Measurements from ENCODE around the gene THAP8.

Gene THAP8

GRCh38 chr19:35993923-35994598 lies 60.0 kb downstream of the THAP8 start:
- FAIRE-seq, result no peak

DNA sequence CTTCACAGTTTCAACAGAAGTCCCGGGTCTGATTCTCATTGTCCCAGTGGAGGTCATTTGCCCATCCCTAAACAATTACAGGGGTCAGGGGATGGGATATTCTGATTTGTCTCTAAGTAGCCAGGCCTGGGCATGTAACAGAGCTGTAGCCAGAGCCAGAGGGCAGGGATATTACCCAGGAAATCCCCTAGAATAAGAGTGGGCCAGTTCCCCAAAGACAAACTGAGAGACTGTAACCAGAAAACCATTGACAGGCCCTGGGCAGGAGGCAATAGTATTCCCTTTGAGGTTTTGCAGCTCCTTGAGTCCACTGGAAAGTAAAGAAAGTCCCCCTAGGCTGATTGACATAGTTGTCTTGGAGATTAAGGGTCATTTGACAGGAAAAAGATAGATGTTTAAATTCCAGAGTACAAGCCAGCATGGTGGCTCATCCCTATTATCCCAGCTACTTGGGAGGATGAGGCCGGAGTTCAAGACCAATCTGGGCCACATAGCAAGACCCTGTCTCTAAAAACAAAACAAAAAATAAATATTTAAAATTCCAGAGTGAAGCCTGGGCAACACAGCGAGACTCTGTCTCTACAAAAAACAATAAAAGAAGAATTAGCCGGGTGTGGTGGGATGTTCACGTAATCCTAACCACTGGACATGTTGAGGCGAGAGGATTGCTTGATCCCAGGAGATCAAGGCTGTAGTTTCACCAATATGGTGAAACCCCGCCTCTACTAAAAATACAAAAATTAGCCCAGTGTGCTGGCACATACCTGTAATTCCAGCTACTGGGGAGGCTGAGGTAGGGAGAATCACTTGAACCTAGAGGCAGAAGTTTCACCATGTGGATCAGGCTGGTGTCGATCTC lies 60.9 kb downstream of the THAP8 start:
- no peak for FAIRE-seq

DNA sequence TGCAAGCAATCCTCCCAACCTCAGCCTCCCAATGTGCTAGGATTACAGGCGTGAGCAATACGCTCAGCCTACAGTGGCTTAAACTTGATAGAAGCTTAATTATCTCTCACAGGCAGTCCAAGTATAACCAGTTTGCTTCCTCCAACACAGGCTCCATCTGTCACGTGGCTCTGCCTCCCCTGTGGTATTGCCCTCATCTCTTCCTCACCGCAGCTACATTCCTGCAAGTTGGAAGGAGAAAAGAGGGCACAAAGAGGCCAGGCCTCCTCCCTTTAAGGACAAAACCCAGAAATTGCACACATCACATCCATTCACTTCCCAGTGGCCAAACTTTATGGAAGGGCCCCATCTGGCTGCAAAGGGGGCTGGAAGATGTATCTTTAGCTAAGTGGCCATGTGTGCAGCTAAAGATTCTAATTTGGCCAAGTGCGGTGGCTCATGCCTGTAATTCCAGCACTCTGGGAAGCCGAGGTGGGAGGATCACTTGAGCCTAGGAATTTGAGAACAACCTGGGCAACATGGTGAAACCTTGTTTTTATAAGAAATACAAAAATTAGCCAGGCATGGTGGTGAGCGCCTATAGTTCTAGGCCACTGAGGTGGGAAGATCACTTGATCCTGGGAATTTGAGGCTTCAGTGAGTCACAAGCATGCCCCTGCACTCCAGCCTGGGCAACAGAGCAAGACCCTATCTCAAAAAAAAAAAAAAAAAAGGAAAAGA lies 62.2 kb downstream of the THAP8 start:
- no peak for FAIRE-seq

DNA sequence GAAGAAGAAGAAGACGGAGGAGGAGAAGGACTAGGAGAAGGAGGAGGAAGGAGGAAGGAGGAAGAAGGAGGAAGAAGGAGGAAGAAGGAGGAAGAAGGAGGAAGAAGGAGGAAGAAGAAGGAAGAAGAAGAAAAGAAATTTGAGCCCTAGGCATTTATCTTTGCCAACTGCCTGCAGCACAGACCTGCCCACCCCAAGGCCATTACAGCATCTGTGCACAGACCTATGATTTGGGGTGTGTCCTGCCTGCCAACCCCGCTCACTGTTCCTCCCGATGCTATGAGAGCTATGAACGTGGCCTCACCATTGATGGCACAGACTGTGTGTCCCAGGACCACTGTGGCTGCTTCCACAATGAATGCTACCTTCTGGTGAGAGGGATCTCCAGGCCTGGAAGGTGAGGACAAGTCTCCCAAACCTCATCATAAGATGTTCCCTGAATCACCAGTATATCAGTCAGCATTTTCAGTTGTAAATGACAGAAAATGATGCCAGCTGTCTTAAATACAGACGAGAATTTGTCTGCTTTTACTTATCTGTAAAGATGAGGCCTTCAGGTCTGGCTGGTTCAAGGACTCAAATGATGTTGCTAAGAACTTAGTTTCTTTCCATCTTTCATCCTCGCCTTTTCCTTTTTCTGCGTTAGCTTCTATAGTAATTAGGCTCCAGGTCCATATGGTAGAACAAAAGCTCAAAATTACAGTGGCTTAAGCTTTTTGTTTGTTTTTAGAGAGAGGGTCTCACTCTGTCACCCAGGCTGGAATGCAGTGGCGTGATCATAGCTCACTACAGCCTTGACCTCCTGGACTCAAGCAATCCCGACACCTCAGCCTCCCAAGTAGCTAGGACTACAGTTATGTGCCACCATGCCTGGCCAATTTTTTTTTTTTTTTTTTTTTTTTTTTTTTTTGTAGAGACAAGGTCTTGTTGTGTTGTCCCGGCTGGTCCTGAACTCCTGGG lies 63.0 kb downstream of the THAP8 start:
- FAIRE-seq, result no peak

DNA sequence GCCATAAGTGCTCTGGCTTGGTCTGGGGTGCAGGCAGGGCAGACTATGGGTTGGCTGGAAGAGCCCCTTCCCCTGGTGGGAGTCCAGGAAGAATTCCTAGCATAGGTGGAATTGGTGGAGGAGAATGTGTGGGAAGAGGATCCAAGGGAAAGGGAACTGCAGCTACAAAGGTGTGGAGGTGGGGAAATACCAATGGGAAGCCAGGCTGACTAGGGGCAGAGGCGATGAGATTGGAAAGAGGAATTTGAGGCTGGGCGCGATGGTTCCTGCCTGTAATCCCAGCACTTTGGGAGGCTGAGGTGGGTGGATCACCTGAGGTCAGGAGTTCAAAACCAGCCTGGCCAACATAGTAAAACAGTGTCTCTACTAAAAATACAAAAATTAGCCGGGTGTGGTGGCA lies 63.9 kb downstream of the THAP8 start:
- FAIRE-seq, result no peak

DNA sequence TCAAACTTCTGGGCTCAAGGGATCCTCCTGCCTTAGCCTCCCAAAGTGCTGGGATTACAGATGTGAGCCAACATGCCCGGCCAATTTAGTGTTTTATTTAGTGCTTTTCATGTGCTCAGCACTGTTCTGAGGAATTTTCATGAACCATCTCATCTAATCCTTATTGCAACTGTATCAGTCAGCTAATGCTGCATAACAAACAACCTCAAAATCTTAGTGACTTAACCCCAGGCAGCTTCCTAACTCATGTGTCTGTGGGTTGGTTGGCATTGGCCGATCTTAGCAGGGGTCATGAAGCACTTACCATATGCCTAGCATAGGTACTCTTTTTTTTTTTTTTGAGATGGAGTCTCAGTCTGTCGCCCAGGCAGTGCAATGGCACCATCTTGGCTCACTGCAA lies 65.3 kb downstream of the THAP8 start:
- FAIRE-seq, result no peak

DNA sequence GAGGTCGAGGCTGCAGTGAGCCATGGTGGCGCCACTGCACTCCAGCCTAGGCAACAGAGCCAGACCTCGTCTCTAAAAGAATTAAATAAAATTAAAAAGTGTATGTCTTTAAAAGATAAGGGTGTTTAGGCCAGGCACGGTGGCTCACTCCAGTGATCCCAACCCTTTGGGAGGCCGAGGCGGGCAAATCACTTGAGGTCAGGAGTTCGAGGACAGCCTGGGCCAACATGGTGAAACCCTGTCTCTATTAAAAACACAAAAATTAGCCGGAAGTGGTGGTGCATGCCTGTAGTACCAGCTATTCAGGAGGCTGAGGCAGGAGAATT lies 66.6 kb downstream of the THAP8 start:
- no peak for FAIRE-seq

GRCh38 chr19:35986664-35987570 lies 67.2 kb downstream of the THAP8 start:
- no peak for FAIRE-seq

DNA sequence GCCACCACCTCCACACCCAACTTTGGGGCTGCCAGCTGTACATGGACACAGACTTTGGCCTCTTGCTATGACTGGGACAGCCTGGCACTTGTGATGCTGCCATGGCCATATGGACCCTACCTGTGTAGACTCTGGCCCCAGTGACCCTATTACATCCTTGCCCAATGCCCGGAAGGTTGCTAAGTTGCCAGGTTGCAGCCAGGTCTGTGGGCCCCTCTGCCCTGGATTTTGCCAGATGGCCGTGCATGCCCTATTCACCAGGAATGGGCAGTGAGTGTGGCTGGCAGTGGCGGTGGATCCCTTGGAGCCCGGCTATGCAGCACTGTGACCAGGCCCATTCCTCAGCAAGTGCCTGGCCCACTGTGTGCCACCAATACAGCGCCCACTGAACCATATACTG lies 68.0 kb downstream of the THAP8 start:
- FAIRE-seq, result no peak
